HL-60 (cell line): ENCODE data around the gene STAT1.

ENCODE experiments used
- DNase-seq, 2 experiments: peaks; one replicate each; pipeline ENCODE4 v3.0.0-alpha.2; 2010 to 2020; ENCODE audit warnings: low read depth in 1 of 2, low spot score in 1 of 2
- H3K27ac ChIP-seq: fragments of 250-450 bp; sonication (Bioruptor Pico); replicated peaks from 2 replicates; pipeline ENCODE4 v1.5.1; 2020; ENCODE audit warnings: mild to moderate bottlenecking, moderate library complexity
- H3K27me3 ChIP-seq: fragments of 250-450 bp; sonication (Bioruptor Pico); 2 replicates; pipeline ENCODE4 v1.5.1; 2021; ENCODE audit warnings: mild to moderate bottlenecking, moderate library complexity; ENCODE audit not compliant: insufficient read depth, poor library complexity, severe bottlenecking
- H3K4me3 ChIP-seq: replicated peaks from 2 replicates; pipeline ENCODE4 v1.5.1; 2011; ENCODE audit warnings: mild to moderate bottlenecking, control low read depth, low read length; ENCODE audit not compliant: insufficient read depth
- GABPA ChIP-seq: IDR thresholded peaks from 2 replicates; pipeline ENCODE4 v1.6.1; 2012; ENCODE audit warnings: low read depth
- POLR2AphosphoS5 ChIP-seq: IDR thresholded peaks from 2 replicates; pipeline ENCODE4 v1.6.1; 2012; ENCODE audit warnings: low read depth
- SPI1 ChIP-seq: IDR thresholded peaks from 2 replicates; pipeline ENCODE4 v1.6.1; 2012; ENCODE audit warnings: low read depth, mild to moderate bottlenecking, borderline replicate concordance
- TF ChIP-seq, protein P1 (sequence below): IDR thresholded peaks from 2 replicates; pipeline ENCODE4 v1.6.1; 2012; ENCODE audit warnings: low read depth; ENCODE audit not compliant: insufficient replicate concordance
- TF ChIP-seq, protein P2 (sequence below): IDR thresholded peaks from one replicate; pipeline ENCODE4 v1.5.1; 2011; ENCODE audit warnings: low read length, control low read depth, inconsistent platforms; ENCODE audit not compliant: insufficient read depth

Gene STAT1

DNA sequence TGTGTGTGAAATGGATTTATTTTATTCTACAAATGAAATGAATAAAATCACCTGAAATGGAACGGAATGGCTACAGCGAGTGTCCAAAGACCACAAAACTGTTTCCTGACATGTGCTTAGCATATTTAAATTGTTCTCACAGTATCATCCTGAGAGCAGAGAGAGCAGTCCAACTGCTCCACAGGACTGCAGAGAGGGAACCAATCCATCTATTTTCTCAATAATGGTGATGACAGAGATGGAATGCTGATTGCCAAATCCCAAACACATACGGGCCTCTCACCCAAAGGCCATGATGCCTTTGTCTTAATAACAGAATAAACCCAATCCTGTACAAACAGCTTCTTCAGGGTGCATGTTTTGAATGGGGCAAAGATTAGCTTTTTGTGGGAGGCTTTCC lies 41.1 kb downstream of the STAT1 start:
- H3K4me3 ChIP-seq = no peak overlapping the region
- TF ChIP-seq SPI1 (no peak), POLR2AphosphoS5 (no peak), GABPA (no peak)
- TF ChIP-seq, protein P1, sequence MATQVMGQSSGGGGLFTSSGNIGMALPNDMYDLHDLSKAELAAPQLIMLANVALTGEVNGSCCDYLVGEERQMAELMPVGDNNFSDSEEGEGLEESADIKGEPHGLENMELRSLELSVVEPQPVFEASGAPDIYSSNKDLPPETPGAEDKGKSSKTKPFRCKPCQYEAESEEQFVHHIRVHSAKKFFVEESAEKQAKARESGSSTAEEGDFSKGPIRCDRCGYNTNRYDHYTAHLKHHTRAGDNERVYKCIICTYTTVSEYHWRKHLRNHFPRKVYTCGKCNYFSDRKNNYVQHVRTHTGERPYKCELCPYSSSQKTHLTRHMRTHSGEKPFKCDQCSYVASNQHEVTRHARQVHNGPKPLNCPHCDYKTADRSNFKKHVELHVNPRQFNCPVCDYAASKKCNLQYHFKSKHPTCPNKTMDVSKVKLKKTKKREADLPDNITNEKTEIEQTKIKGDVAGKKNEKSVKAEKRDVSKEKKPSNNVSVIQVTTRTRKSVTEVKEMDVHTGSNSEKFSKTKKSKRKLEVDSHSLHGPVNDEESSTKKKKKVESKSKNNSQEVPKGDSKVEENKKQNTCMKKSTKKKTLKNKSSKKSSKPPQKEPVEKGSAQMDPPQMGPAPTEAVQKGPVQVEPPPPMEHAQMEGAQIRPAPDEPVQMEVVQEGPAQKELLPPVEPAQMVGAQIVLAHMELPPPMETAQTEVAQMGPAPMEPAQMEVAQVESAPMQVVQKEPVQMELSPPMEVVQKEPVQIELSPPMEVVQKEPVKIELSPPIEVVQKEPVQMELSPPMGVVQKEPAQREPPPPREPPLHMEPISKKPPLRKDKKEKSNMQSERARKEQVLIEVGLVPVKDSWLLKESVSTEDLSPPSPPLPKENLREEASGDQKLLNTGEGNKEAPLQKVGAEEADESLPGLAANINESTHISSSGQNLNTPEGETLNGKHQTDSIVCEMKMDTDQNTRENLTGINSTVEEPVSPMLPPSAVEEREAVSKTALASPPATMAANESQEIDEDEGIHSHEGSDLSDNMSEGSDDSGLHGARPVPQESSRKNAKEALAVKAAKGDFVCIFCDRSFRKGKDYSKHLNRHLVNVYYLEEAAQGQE = no peak
- TF ChIP-seq, protein P2, sequence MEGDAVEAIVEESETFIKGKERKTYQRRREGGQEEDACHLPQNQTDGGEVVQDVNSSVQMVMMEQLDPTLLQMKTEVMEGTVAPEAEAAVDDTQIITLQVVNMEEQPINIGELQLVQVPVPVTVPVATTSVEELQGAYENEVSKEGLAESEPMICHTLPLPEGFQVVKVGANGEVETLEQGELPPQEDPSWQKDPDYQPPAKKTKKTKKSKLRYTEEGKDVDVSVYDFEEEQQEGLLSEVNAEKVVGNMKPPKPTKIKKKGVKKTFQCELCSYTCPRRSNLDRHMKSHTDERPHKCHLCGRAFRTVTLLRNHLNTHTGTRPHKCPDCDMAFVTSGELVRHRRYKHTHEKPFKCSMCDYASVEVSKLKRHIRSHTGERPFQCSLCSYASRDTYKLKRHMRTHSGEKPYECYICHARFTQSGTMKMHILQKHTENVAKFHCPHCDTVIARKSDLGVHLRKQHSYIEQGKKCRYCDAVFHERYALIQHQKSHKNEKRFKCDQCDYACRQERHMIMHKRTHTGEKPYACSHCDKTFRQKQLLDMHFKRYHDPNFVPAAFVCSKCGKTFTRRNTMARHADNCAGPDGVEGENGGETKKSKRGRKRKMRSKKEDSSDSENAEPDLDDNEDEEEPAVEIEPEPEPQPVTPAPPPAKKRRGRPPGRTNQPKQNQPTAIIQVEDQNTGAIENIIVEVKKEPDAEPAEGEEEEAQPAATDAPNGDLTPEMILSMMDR = no peak
- no peak overlapping the region for H3K27ac ChIP-seq
- no peak for DNase-seq
- H3K27me3 ChIP-seq = no peaks in the 10 kb centered on the region

DNA sequence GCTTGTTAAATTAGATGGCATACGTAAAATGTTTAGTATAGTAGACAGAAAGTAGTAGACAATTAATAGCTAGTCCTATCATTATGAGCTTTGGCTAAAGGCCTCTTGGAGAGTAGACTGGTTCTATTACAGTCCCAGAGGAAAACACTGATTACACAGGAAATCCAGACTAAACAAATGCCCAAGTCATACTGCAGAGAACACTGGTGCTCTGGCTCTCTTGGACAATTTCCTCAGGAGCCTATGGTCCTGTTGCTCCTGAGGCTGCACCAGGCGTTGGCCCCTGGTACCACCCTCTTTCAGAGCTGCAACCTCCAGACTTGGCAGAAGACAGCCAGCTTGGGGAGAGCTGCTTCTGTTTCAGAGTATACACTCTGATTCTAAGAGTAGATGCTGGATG lies 41.8 kb downstream of the STAT1 start:
- DNase-seq = no peak
- TF ChIP-seq, protein P1 = no peak
- TF ChIP-seq POLR2AphosphoS5 (no peak), GABPA (no peak), SPI1 (no peak)
- TF ChIP-seq, protein P2 = no peak

DNA sequence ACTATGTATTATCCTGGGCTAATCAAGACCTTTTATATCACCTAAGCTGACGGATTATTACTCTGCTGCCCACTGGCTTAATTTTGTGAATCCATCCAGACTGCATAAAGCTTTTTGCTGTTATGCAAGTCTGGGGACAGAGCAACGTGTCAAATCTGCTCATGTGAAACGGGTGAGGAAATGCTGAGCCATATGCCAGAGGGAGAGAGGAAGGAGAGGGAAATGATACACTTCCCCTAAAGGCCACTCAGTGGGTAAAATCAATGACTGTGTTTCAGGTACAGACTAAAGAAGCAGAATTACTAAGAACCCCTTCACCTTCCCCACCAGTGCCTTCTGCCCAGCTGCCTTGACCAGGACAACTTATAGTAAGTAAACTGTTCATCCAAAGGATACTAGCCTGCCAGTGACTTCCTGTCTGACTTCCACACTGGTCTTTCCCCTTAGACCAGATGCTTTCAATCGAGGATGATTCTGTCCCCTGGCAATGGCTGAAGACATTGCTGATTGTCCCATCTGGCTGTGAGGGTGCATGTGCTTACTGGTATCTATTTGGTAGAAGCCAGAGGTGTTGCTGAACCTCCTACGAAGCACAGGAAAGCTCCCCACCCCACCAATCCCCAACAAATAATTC lies 43.0 kb downstream of the STAT1 start:
- no peaks in the 10 kb centered on the region for H3K27me3 ChIP-seq
- DNase-seq = peak in 1 of 2 experiments; percentile 65
- TF ChIP-seq SPI1 (peak; percentile 70; the same call in 1 of the 2 replicates), GABPA (no peak)
- H3K4me3 ChIP-seq = no peak overlapping the region
- no peak overlapping the region; the same call in 1 of the 2 replicates for H3K27ac ChIP-seq

More for the DNA sequence above, 41.8 kb downstream of the STAT1 start:
- H3K27ac ChIP-seq = no peak overlapping the region
- no peak overlapping the region for H3K4me3 ChIP-seq
- H3K27me3 ChIP-seq = no peaks in the 10 kb centered on the region

DNA sequence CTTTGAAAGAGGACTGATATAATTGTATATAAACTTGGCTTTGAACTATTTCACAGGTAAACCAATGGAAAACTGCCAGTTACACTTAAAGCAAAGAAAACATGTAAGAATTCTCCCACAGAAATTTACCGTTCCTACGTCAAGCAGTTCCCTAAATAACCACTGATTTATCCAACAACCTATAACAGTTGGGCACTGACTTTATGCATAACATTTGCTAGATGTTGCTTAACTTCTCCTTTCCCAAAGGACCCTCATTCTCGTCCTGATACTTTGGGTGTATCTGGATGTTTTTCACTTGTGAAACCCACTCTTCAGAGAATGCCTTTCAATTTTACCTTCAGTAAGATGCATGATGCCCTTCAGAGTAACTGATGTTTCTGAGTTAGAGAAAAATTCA lies 43.8 kb downstream of the STAT1 start:
- H3K27me3 ChIP-seq = no peaks in the 10 kb centered on the region
- H3K4me3 ChIP-seq = no peak overlapping the region
- TF ChIP-seq POLR2AphosphoS5 (no peak), GABPA (no peak), SPI1 (no peak)
- TF ChIP-seq, protein P2 = no peak
- TF ChIP-seq, protein P1 = no peak
- no peak for DNase-seq
- no peak overlapping the region for H3K27ac ChIP-seq
